HL-60 (cell line): ENCODE results near the gene RGMA.
"Not testable (repeated sequence)": the region's sequence is repeated elsewhere in the genome, so short reads cannot be mapped to it uniquely, and the experiment has no call there.

Source experiments
- DNase-seq, 2 experiments: peaks; one replicate each; pipeline ENCODE4 v3.0.0-alpha.2; 2010 to 2020; ENCODE audit warnings: low read depth in 1 of 2, low spot score in 1 of 2
- H3K27ac ChIP-seq: fragments of 250-450 bp; sonication (Bioruptor Pico); replicated peaks from 2 replicates; pipeline ENCODE4 v1.5.1; 2020; ENCODE audit warnings: mild to moderate bottlenecking, moderate library complexity
- H3K27me3 ChIP-seq: fragments of 250-450 bp; sonication (Bioruptor Pico); 2 replicates; pipeline ENCODE4 v1.5.1; 2021; ENCODE audit warnings: mild to moderate bottlenecking, moderate library complexity; ENCODE audit not compliant: insufficient read depth, poor library complexity, severe bottlenecking
- H3K4me3 ChIP-seq: replicated peaks from 2 replicates; pipeline ENCODE4 v1.5.1; 2011; ENCODE audit warnings: mild to moderate bottlenecking, control low read depth, low read length; ENCODE audit not compliant: insufficient read depth
- GABPA ChIP-seq: IDR thresholded peaks from 2 replicates; pipeline ENCODE4 v1.6.1; 2012; ENCODE audit warnings: low read depth
- POLR2AphosphoS5 ChIP-seq: IDR thresholded peaks from 2 replicates; pipeline ENCODE4 v1.6.1; 2012; ENCODE audit warnings: low read depth
- SPI1 ChIP-seq: IDR thresholded peaks from 2 replicates; pipeline ENCODE4 v1.6.1; 2012; ENCODE audit warnings: low read depth, mild to moderate bottlenecking, borderline replicate concordance
- TF ChIP-seq, protein P1 (sequence below): IDR thresholded peaks from 2 replicates; pipeline ENCODE4 v1.6.1; 2012; ENCODE audit warnings: low read depth; ENCODE audit not compliant: insufficient replicate concordance
- TF ChIP-seq, protein P2 (sequence below): IDR thresholded peaks from one replicate; pipeline ENCODE4 v1.5.1; 2011; ENCODE audit warnings: low read length, control low read depth, inconsistent platforms; ENCODE audit not compliant: insufficient read depth

RGMA gene

DNA sequence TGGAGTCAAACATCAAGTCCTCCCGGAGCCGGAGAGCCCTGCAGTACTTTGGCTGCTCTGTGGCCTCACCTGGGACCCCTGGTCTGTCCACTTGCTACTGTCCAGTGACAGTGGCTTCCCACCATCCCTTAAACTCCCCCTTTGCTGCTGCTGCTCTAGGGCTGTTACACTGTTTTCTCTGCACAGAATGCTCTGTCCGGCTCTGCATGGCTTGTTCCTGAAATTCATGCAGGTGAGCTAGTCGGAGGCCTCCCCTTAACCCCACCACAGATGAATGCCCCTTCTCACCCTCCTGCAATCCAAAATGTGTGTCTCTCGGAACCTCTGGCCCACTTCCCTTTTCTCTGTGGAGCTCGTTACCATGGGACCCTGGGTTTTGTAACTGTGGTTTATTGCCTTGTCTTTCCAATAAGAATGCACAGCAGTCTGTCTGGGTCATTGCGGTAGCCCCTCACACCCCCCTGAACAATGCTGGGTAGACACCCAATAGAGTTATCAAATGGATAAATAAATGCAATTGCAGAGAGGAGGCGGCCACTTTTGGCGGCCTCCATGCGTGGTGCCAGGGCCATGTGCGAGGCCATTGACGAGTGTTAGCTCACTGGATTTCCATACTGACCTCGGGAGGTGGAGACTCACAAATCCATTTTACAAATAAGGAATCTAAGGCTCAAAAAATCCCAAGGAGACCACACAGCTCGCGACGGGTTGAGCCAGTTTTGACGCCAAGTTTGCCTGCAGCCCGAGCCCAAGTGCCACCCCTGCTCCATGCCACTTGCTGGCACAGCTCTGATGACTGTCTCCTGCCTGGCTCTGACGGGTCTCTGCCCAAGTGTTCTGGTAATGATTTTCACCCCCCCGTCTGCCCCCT, 48.5 kb downstream of the RGMA start:
- no peak overlapping the region for H3K4me3 ChIP-seq
- DNase-seq: peak in 1 of 2 experiments; percentile 31
- H3K27ac ChIP-seq: no peak overlapping the region
- TF ChIP-seq, protein P1, sequence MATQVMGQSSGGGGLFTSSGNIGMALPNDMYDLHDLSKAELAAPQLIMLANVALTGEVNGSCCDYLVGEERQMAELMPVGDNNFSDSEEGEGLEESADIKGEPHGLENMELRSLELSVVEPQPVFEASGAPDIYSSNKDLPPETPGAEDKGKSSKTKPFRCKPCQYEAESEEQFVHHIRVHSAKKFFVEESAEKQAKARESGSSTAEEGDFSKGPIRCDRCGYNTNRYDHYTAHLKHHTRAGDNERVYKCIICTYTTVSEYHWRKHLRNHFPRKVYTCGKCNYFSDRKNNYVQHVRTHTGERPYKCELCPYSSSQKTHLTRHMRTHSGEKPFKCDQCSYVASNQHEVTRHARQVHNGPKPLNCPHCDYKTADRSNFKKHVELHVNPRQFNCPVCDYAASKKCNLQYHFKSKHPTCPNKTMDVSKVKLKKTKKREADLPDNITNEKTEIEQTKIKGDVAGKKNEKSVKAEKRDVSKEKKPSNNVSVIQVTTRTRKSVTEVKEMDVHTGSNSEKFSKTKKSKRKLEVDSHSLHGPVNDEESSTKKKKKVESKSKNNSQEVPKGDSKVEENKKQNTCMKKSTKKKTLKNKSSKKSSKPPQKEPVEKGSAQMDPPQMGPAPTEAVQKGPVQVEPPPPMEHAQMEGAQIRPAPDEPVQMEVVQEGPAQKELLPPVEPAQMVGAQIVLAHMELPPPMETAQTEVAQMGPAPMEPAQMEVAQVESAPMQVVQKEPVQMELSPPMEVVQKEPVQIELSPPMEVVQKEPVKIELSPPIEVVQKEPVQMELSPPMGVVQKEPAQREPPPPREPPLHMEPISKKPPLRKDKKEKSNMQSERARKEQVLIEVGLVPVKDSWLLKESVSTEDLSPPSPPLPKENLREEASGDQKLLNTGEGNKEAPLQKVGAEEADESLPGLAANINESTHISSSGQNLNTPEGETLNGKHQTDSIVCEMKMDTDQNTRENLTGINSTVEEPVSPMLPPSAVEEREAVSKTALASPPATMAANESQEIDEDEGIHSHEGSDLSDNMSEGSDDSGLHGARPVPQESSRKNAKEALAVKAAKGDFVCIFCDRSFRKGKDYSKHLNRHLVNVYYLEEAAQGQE: no peak
- TF ChIP-seq POLR2AphosphoS5 (no peak), SPI1 (peak; percentile 78; the same call in 1 of the 2 replicates), GABPA (no peak)
- TF ChIP-seq, protein P2, sequence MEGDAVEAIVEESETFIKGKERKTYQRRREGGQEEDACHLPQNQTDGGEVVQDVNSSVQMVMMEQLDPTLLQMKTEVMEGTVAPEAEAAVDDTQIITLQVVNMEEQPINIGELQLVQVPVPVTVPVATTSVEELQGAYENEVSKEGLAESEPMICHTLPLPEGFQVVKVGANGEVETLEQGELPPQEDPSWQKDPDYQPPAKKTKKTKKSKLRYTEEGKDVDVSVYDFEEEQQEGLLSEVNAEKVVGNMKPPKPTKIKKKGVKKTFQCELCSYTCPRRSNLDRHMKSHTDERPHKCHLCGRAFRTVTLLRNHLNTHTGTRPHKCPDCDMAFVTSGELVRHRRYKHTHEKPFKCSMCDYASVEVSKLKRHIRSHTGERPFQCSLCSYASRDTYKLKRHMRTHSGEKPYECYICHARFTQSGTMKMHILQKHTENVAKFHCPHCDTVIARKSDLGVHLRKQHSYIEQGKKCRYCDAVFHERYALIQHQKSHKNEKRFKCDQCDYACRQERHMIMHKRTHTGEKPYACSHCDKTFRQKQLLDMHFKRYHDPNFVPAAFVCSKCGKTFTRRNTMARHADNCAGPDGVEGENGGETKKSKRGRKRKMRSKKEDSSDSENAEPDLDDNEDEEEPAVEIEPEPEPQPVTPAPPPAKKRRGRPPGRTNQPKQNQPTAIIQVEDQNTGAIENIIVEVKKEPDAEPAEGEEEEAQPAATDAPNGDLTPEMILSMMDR: no peak
- H3K27me3 ChIP-seq: no peaks in the 10 kb centered on the region

DNA sequence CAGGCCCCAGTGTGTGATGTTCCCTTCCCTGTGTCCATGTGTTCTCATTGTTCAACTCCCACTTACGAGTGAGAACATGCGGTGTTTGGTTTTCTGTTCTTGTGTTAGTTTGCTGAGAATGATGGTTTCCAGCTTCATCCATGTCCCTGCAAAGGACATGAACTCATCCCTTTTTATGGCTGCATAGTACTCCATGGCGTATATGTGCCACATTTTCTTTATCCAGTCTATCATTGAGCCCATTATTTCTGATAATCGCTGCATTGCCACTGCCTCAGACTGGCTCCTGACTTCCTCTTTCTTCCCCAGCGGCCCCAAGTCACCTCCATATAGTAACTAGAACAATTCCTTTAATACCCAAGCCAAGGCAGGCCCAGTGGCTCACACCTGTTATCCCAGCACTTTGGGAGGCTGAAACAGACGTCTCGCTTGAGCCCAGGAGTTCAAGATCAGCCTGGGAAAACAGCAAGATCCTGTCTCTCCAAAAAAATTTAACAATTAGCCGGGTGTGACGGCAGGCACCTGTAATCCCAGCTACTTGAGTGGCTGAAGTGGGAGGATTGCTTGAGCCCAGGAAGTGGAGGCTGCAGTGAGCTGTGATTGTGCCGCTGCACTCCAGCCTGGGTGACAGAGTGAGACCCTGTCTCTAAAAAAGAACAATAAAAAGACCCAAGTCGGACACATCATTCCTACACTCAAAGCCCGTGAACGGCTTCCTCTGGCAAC, 49.3 kb downstream of the RGMA start:
- not testable (repeated sequence) for H3K27me3 ChIP-seq, H3K27ac ChIP-seq, H3K4me3 ChIP-seq
- DNase-seq: peak in 1 of 2 experiments; percentile 19
- peak; percentile 88 for TF ChIP-seq SPI1

DNA sequence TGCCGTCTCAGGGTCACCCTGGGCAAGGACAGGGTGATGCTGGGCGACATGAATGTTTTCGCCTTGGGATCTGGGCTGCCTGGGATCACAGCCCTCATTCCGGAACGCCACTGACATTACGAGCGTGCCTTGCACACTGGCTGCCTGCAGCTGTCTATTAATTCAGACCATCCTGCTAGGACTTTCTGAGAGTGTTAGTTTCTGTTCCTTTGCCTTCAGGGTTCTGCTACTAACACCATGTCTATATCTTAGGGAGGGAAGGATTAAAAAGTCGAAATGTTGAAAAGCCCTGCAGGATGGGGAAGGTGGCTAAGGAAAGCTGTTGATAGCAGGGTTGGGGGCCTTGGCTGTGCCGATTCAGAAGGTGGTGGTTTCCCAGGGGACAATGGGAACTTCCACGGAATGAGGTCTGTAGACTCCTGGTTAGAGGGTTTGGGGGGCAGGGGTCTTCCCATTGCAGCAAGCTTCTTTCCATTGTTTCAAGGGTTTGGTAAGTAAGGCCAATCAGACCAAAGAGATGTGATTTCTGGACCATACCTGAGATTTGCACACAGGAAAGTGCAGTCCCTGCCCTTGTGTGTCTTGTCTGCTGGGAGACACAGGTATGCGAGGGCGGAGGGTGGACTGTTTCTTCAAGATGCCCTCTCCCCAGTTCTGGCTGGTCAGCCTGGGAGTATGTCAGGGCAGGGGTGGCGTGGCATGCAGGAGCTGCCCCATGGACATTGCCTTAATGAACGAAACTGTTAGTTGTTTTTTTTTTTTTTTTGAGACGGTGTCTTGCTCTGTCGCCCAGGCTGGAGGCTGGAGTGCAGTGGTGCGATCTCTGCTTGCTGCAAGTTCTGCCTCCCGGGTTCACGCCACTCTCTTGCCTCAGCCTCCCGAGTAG, 50.9 kb downstream of the RGMA start:
- DNase-seq: no peak
- Histone ChIP-seq H3K4me3 (no peak overlapping the region), H3K27ac (peak overlapping the region; percentile 20), H3K27me3 (no peaks in the 10 kb centered on the region)
- no peak for TF ChIP-seq GABPA
- TF ChIP-seq, protein P2: no peak
- TF ChIP-seq SPI1: no peak
- TF ChIP-seq, protein P1: no peak
- no peak for TF ChIP-seq POLR2AphosphoS5
